Right lobe of liver (tissue), 4 donors: ENCODE measurements around the gene LIN28B.

Source experiments
- CTCF ChIP-seq, 4 donors: fragments of 200-600 bp in 3 of 4; fragments of 450-650 bp in 1 of 4; IDR thresholded peaks; one replicate each; pipeline versions ENCODE4 v1.5.1 to v1.8.0; 2016 to 2022; ENCODE audit warnings: antibody characterized with exemption in 4 of 4, mild to moderate bottlenecking in 2 of 4
- POLR2A ChIP-seq: fragments of 450-650 bp; IDR thresholded peaks from one replicate; pipeline ENCODE4 v1.6.1; 2017; ENCODE audit warnings: antibody characterized with exemption, mild to moderate bottlenecking
- donor health status: DM: no; HTN: no; CAD: no.
- donor health status: DM: no; HTN: no; CAD: no.
- donor health status: DM: no; HTN: yes; CAD: no.

- TF ChIP-seq CTCF (IDR thresholded peaks at IDR 0.05) (no peak), POLR2A (no peak)
These were observed 1.5 kb downstream of the LIN28B start for GRCh38 chr6:104958178-104959025.
